ENCODE measurements around the gene FRMD5. TPM values are rescaled to one million over a fixed set of nuclear protein-coding genes. Genes with fewer than 3 reads are reported as not detected.

Gene FRMD5
- total RNA-seq, 1 donor from 2014 or later = 7.8 TPM

- peaks cover 2% of the 10 kb centered on the region for H3K9me3 Mint-ChIP-seq (ENCODE audit: low read depth)
- peaks cover 1% of the 10 kb centered on the region for H3K36me3 Mint-ChIP-seq (ENCODE audit: insufficient read depth)
- no peak overlapping the region for H3K27ac Mint-ChIP-seq
- peaks cover 3% of the 10 kb centered on the region for H3K27me3 Mint-ChIP-seq
- DNase-seq (ENCODE audit: low spot score, unreplicated experiment) = no peak
- no peak overlapping the region for H3K4me3 Mint-ChIP-seq (ENCODE audit: low read depth)
- TF ChIP-seq, protein P1, sequence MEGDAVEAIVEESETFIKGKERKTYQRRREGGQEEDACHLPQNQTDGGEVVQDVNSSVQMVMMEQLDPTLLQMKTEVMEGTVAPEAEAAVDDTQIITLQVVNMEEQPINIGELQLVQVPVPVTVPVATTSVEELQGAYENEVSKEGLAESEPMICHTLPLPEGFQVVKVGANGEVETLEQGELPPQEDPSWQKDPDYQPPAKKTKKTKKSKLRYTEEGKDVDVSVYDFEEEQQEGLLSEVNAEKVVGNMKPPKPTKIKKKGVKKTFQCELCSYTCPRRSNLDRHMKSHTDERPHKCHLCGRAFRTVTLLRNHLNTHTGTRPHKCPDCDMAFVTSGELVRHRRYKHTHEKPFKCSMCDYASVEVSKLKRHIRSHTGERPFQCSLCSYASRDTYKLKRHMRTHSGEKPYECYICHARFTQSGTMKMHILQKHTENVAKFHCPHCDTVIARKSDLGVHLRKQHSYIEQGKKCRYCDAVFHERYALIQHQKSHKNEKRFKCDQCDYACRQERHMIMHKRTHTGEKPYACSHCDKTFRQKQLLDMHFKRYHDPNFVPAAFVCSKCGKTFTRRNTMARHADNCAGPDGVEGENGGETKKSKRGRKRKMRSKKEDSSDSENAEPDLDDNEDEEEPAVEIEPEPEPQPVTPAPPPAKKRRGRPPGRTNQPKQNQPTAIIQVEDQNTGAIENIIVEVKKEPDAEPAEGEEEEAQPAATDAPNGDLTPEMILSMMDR (IDR thresholded peaks at IDR 0.05; ENCODE audit: unreplicated experiment) = no peak
- peaks cover 11% of the 10 kb centered on the region for H3K4me1 Mint-ChIP-seq (ENCODE audit: low read depth)
Observed at GRCh38 chr15:44163370-44163769, 31.7 kb downstream of the FRMD5 start.

DNA sequence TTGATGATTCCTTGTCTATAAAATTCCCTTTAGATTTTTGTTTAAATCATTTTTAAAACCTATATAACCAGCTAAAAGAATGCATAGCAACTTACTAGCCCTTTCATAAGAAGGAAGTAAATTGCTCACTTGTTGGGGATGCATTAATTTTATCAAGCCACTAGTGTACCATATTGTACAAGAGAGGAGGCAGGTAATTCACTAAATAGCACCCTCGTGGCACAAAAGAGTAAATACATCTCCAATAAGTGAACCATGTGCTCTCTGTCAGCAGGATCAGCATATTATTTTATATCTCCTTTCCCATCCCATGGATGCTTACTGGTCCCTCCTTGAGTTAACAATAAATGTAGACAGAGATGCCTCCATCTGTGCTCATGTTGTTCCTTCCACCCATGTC lies 34.3 kb downstream of the FRMD5 start:
- H3K4me1 Mint-ChIP-seq (ENCODE audit: low read depth) = peaks cover 17% of the 10 kb centered on the region
- DNase-seq (ENCODE audit: low spot score, unreplicated experiment) = no peak
- TF ChIP-seq, protein P1 (IDR thresholded peaks at IDR 0.05; ENCODE audit: unreplicated experiment) = no peak
- H3K36me3 Mint-ChIP-seq (ENCODE audit: insufficient read depth) = peaks cover 1% of the 10 kb centered on the region
- H3K9me3 Mint-ChIP-seq (ENCODE audit: low read depth) = peaks cover 2% of the 10 kb centered on the region
- peaks cover 3% of the 10 kb centered on the region for H3K27me3 Mint-ChIP-seq
- H3K4me3 Mint-ChIP-seq (ENCODE audit: low read depth) = no peak overlapping the region
- H3K27ac Mint-ChIP-seq = no peak overlapping the region

- peaks cover 3% of the 10 kb centered on the region for H3K27me3 Mint-ChIP-seq
- TF ChIP-seq, protein P1 (IDR thresholded peaks at IDR 0.05; ENCODE audit: unreplicated experiment) = no peak
- no peak for DNase-seq (ENCODE audit: low spot score, unreplicated experiment)
- H3K36me3 Mint-ChIP-seq (ENCODE audit: insufficient read depth) = peaks cover 1% of the 10 kb centered on the region
- H3K9me3 Mint-ChIP-seq (ENCODE audit: low read depth) = peaks cover 2% of the 10 kb centered on the region
- peaks cover 17% of the 10 kb centered on the region for H3K4me1 Mint-ChIP-seq (ENCODE audit: low read depth)
- H3K27ac Mint-ChIP-seq = no peak overlapping the region
- no peak overlapping the region for H3K4me3 Mint-ChIP-seq (ENCODE audit: low read depth)
Observed at GRCh38 chr15:44159492-44159891, 35.6 kb downstream of the FRMD5 start.

- H3K4me1 Mint-ChIP-seq (ENCODE audit: low read depth) = peaks cover 14% of the 10 kb centered on the region
- H3K4me3 Mint-ChIP-seq (ENCODE audit: low read depth) = no peak overlapping the region
- no peak overlapping the region for H3K27ac Mint-ChIP-seq
- TF ChIP-seq, protein P1 (IDR thresholded peaks at IDR 0.05; ENCODE audit: unreplicated experiment) = no peak
- H3K36me3 Mint-ChIP-seq (ENCODE audit: insufficient read depth) = peaks cover under 1% of the 10 kb centered on the region
- peaks cover 3% of the 10 kb centered on the region for H3K27me3 Mint-ChIP-seq
- no peak for DNase-seq (ENCODE audit: low spot score, unreplicated experiment)
- peaks cover 1% of the 10 kb centered on the region for H3K9me3 Mint-ChIP-seq (ENCODE audit: low read depth)
Observed at GRCh38 chr15:44158111-44158510, 37.0 kb downstream of the FRMD5 start.

DNA sequence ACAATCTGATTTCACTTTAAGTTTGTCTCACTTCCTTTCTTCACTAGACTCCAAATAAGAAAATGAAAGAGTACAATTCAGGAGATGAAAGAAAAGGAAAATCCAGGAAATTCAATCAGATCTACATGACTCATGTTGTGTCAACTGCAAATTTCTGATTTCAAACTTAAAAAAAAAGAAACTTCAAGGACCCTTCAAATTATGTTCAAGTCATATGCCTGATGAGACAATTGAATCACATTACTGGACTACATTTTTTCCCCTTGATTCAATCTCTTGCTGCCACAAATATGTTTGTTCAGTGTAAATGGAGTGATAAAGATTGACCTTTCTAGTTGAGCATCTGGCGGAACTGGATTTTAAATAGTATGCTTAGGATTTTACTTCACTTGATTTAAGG lies 37.4 kb downstream of the FRMD5 start:
- Mint-ChIP-seq H3K9me3 (ENCODE audit: low read depth) (peaks cover 2% of the 10 kb centered on the region), H3K4me3 (ENCODE audit: low read depth) (no peak overlapping the region), H3K4me1 (ENCODE audit: low read depth) (peaks cover 14% of the 10 kb centered on the region), H3K27me3 (peaks cover 3% of the 10 kb centered on the region), H3K36me3 (ENCODE audit: insufficient read depth) (no peaks in the 10 kb centered on the region), H3K27ac (no peak overlapping the region)
- no peak for DNase-seq (ENCODE audit: low spot score, unreplicated experiment)
- TF ChIP-seq, protein P1 (IDR thresholded peaks at IDR 0.05; ENCODE audit: unreplicated experiment) = no peak
